ENCODE data around the gene GBE1. TPM values are rescaled to one million over a fixed set of nuclear protein-coding genes. Genes with fewer than 3 reads are reported as not detected.

The GBE1 gene
- total and polyA plus RNA-seq, 10 of the 15 experiments (the other 5 are each of a cell fraction or from before 2014, with no cell fraction given), result 21.4 to 62.2 (median 41.5) TPM

- ATAC-seq (no peak), DNase-seq (ENCODE audit: low read depth, low spot score) (no peak), FAIRE-seq (no peak)
- no peak overlapping the region for H3K4me3 ChIP-seq
- in situ Hi-C loops (cut with MboI), result no loop called here
- ChIA-PET RAD21 (ENCODE audit: unreplicated experiment) (no interaction called here), SMC1A (ENCODE audit: uncharacterized antibody, unreplicated experiment) (interaction anchor here (0.9 kb wide), 1 partner anchor 8 kb away, joined by 4 read pairs; no protein-coding TSS in a partner anchor), POLR2A (no interaction called here), CTCF (interaction anchor here (1.3 to 3.5 kb wide), 3 partner anchors 9 to 14 kb away, joined by 4 to 30 read pairs (median 5); no protein-coding TSS in a partner anchor)
- H3K79me2 ChIP-seq (ENCODE audit: control insufficient read depth, insufficient read depth, low read length), result no peaks in the 10 kb centered on the region
- no peak overlapping the region for H3K27ac ChIP-seq (ENCODE audit: control insufficient read depth, insufficient read depth)
- no peak overlapping the region for H3K4me2 ChIP-seq (ENCODE audit: control insufficient read depth, insufficient read depth)
- TF ChIP-seq USF1 (IDR thresholded peaks at IDR 0.05; ENCODE audit: borderline replicate concordance, extremely low read length, insufficient read depth, low read depth, low read length), result no peak
- no peak for TF ChIP-seq ATF3 (IDR thresholded peaks at IDR 0.05; ENCODE audit: borderline replicate concordance, extremely low read depth, low read depth, low read length)
- TF ChIP-seq POU2F2 (IDR thresholded peaks at IDR 0.05; ENCODE audit: borderline replicate concordance, low read depth, low read length), result no peak
- no peak for TF ChIP-seq LARP7 (IDR thresholded peaks at IDR 0.05)
- TF ChIP-seq E4F1 (IDR thresholded peaks at IDR 0.05; ENCODE audit: borderline replicate concordance, partially characterized antibody), result no peak
- TF ChIP-seq EGR1 (IDR thresholded peaks at IDR 0.05; ENCODE audit: borderline replicate concordance in 1 of 2, low read depth in 2 of 2, low read length in 2 of 2), result no peak
- TF ChIP-seq TCF7 (IDR thresholded peaks at IDR 0.05; ENCODE audit: borderline replicate concordance), result no peak
- no peak for TF ChIP-seq PKNOX1 (IDR thresholded peaks at IDR 0.05)
- no peak for TF ChIP-seq CBX5 (IDR thresholded peaks at IDR 0.05; ENCODE audit: low read depth)
- TF ChIP-seq MTA3 (IDR thresholded peaks at IDR 0.05; ENCODE audit: borderline replicate concordance, low read length), result no peak
- no peak for TF ChIP-seq GABPA (IDR thresholded peaks at IDR 0.05; ENCODE audit: low read depth)
- no peak for TF ChIP-seq CTCF (IDR thresholded peaks at IDR 0.05 in 2 of 3, conservative IDR thresholded peaks at IDR 0.05 in 1 of 3; ENCODE audit: control insufficient read depth in 2 of 3, extremely low read depth in 1 of 3, insufficient read depth in 1 of 3, low read depth in 3 of 3, low read length in 3 of 3)
- TF ChIP-seq BRCA1 (IDR thresholded peaks at IDR 0.05; ENCODE audit: low read depth, low read length), result no peak
- no peak for TF ChIP-seq FOXM1 (IDR thresholded peaks at IDR 0.05; ENCODE audit: low read depth, low read length)
- TF ChIP-seq SRF (IDR thresholded peaks at IDR 0.05; ENCODE audit: low read depth in 2 of 2, low read length in 2 of 2), result no peak
- TF ChIP-seq CHD4 (IDR thresholded peaks at IDR 0.05), result no peak
- TF ChIP-seq IKZF1 (conservative IDR thresholded peaks at IDR 0.05), result no peak
- no peak for TF ChIP-seq NFXL1 (IDR thresholded peaks at IDR 0.05; ENCODE audit: borderline replicate concordance)
- no peaks in the 10 kb centered on the region for H3K4me1 ChIP-seq (ENCODE audit: control insufficient read depth, insufficient read depth, low read length)
- no peak overlapping the region for H2AFZ ChIP-seq (ENCODE audit: control insufficient read depth, low read depth, low read length)
- no peaks in the 10 kb centered on the region for H3K9me3 ChIP-seq (replicated peaks; ENCODE audit: control insufficient read depth, insufficient read depth, low read length)
- intact Hi-C loops (cut with micrococcal nuclease; ENCODE audit: unreplicated experiment), result no loop called here
- H3K36me3 ChIP-seq (ENCODE audit: control insufficient read depth in 2 of 2, insufficient read depth in 2 of 2, low read length in 1 of 2), result no peaks in the 10 kb centered on the region
- BruUV-seq (replicated peaks), result no TSS peak
- WGBS (ENCODE audit: insufficient coverage, insufficient replicate concordance, low lambda C conversion rate, missing lambda C conversion rate), result 38% methylated on average over 4 of the region's 4 CpGs
- H3K9ac ChIP-seq (ENCODE audit: control insufficient read depth, insufficient read depth, low read length), result no peak overlapping the region
- H3K27me3 ChIP-seq (replicated peaks in 1 of 2; ENCODE audit: control insufficient read depth in 2 of 2, insufficient read depth in 2 of 2, low read length in 1 of 2), result no peaks in the 10 kb centered on the region
- H4K20me1 ChIP-seq (ENCODE audit: control insufficient read depth, insufficient read depth), result no peaks in the 10 kb centered on the region
Measured at GRCh38 chr3:81476692-81477091, 284.8 kb downstream of the GBE1 start.
